ENCODE measurements around the gene PPARGC1A.

DNA sequence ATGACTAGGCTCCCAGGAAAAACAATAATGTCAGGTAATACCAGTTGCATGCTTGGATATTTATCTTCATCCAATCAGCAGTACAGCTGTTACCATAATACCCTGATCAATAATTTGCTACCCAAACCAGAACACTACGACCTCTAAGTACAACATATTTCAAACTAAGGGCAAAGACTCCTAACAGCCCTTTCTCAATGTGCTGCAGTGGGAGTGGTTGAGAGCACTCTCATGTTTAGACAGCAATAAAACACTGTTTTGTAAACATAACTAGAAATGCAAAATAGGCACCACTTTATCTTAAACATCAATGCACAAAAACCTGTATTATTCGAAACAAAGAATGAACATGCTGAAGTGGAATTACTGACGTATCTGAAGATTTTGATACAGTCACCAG, 28.9 kb downstream of the PPARGC1A start:
- TF ChIP-seq, protein P1, sequence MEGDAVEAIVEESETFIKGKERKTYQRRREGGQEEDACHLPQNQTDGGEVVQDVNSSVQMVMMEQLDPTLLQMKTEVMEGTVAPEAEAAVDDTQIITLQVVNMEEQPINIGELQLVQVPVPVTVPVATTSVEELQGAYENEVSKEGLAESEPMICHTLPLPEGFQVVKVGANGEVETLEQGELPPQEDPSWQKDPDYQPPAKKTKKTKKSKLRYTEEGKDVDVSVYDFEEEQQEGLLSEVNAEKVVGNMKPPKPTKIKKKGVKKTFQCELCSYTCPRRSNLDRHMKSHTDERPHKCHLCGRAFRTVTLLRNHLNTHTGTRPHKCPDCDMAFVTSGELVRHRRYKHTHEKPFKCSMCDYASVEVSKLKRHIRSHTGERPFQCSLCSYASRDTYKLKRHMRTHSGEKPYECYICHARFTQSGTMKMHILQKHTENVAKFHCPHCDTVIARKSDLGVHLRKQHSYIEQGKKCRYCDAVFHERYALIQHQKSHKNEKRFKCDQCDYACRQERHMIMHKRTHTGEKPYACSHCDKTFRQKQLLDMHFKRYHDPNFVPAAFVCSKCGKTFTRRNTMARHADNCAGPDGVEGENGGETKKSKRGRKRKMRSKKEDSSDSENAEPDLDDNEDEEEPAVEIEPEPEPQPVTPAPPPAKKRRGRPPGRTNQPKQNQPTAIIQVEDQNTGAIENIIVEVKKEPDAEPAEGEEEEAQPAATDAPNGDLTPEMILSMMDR (IDR thresholded peaks at IDR 0.05): no peak
- no peak for TF ChIP-seq EZH2 (IDR thresholded peaks at IDR 0.05; ENCODE audit: borderline replicate concordance, insufficient read depth, low read depth, low read length, poor library complexity, severe bottlenecking)

Measured in B cell (primary cell).